AG10803 (cell line): ENCODE measurements around the gene EEFSEC.

Experiments
- DNase-seq: peaks from one replicate; pipeline ENCODE4 v3.0.0; 2010; ENCODE audit warnings: low read depth
- H3K4me3 ChIP-seq: 2 replicates; pipeline ENCODE4 v1.5.1; 2011; ENCODE audit warnings: mild to moderate bottlenecking, low read length, control low read depth
- TF ChIP-seq, protein P1 (sequence below): conservative IDR thresholded peaks from 2 replicates; pipeline ENCODE4 v1.5.1; 2011; ENCODE audit warnings: mild to moderate bottlenecking, low read length, control low read depth, inconsistent platforms

EEFSEC gene

DNA sequence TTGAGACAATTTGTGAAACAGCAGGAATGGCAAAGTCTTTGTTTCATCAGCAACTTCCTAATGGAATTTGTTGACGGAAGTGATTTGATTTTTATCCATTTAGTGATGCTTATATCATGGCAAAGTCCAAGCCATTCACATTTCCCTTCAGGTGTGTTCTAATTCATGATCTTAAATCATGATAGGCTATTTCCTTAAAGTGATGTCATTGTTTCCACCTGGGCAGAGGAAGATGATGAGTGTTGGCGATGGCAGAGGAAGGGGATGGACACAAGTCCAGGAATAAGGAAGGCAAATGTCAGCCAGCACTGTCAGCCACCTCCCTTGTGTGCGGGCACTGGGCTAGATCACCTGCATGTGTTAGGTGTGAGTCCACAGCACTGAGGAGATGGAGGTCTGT, 49.9 kb downstream of the EEFSEC start:
- TF ChIP-seq, protein P1, sequence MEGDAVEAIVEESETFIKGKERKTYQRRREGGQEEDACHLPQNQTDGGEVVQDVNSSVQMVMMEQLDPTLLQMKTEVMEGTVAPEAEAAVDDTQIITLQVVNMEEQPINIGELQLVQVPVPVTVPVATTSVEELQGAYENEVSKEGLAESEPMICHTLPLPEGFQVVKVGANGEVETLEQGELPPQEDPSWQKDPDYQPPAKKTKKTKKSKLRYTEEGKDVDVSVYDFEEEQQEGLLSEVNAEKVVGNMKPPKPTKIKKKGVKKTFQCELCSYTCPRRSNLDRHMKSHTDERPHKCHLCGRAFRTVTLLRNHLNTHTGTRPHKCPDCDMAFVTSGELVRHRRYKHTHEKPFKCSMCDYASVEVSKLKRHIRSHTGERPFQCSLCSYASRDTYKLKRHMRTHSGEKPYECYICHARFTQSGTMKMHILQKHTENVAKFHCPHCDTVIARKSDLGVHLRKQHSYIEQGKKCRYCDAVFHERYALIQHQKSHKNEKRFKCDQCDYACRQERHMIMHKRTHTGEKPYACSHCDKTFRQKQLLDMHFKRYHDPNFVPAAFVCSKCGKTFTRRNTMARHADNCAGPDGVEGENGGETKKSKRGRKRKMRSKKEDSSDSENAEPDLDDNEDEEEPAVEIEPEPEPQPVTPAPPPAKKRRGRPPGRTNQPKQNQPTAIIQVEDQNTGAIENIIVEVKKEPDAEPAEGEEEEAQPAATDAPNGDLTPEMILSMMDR = no peak
- no peak overlapping the region for H3K4me3 ChIP-seq
- DNase-seq = no peak

- DNase-seq = no peak
- TF ChIP-seq, protein P1 = no peak
- no peak overlapping the region for H3K4me3 ChIP-seq
Observed at GRCh38 chr3:128205558-128206145, 52.4 kb downstream of the EEFSEC start.

DNA sequence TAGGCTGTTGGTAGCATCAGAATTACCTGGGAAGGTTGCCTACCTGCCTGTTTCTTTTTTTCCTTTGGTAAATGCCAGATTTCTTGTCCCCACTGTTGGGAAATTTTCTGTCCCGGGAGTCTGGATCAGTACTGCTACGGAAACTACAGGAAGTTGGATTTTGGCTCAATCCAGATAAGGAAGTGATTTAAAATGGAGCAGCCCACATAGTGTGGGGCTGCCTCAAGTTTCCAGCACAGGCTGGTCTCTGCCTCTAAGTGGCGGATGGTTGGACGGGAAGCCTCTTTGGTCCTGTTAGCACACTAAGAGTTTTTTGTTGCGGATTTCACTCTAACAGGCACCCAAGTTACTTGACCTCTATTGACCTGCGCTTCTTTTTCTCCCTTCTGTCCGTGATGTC, 54.7 kb downstream of the EEFSEC start:
- TF ChIP-seq, protein P1 = no peak
- no peak overlapping the region for H3K4me3 ChIP-seq
- DNase-seq = no peak

- H3K4me3 ChIP-seq = no peak overlapping the region
- TF ChIP-seq, protein P1 = no peak
- DNase-seq = no peak
Observed at GRCh38 chr3:128210711-128211110, 57.4 kb downstream of the EEFSEC start.

- TF ChIP-seq, protein P1 = no peak
- no peak for DNase-seq
- no peak overlapping the region for H3K4me3 ChIP-seq
Observed at GRCh38 chr3:128214056-128214455, 60.8 kb downstream of the EEFSEC start.

DNA sequence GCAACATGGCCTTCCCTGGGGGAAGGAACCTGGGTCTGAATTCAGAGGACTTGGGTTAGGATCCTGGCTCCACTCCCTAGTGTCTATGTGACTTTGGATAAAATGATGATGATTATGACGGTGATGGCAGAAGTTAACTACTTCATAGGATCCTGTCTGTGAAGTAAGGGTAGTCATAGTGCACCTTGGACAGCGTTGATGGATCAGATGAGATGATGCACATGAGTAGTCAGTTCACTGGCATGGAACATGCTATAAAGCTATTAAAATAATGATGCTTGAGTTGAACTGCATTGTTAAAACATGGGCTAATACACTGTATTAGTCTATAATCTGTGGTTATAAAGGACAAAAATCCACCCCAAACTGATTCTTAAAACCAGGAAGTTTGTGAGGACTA, 62.0 kb downstream of the EEFSEC start:
- DNase-seq = no peak
- TF ChIP-seq, protein P1 = no peak
- H3K4me3 ChIP-seq = no peak overlapping the region

- DNase-seq = no peak
- TF ChIP-seq, protein P1 = no peak
Observed at GRCh38 chr3:128215800-128216495, 62.7 kb downstream of the EEFSEC start.

More at GRCh38 chr3:128215800-128216495, 62.7 kb downstream of the EEFSEC start:
- no peak overlapping the region for H3K4me3 ChIP-seq
